SU-DHL-6 (cell line): Measurements from ENCODE around the gene CSTB.

Source experiments
- H2AFZ ChIP-seq: fragments of 200-600 bp; sonication (generic); 2 replicates; pipeline ENCODE4 v1.6.1; 2014; ENCODE audit warnings: low read depth, mild to moderate bottlenecking, moderate library complexity, mixed read lengths, antibody characterized with exemption, low read length; ENCODE audit not compliant: severe bottlenecking
- H3F3A ChIP-seq: fragments of 200-600 bp; shearing (Covaris generic); 2 replicates; pipeline ENCODE4 v1.6.0; 2016; ENCODE audit warnings: antibody characterized with exemption, mild to moderate bottlenecking; ENCODE audit not compliant: insufficient read depth
- H3K27ac ChIP-seq: fragments of 200-600 bp; sonication (generic); 2 replicates; pipeline ENCODE4 v1.5.1; 2016; ENCODE audit warnings: low read depth, mild to moderate bottlenecking, low read length, moderate library complexity, mixed read lengths
- H3K27me3 ChIP-seq: fragments of 200-600 bp; sonication (generic), shearing (Covaris generic); 2 replicates; pipeline ENCODE4 v1.6.0; 2014; ENCODE audit warnings: mild to moderate bottlenecking, low read length
- H3K36me3 ChIP-seq: fragments of 200-600 bp; sonication (generic); 2 replicates; pipeline ENCODE4 v1.6.1; 2014; ENCODE audit warnings: mild to moderate bottlenecking, low read length, mixed read lengths
- H3K4me2 ChIP-seq: fragments of 300-600, 200-600 bp; shearing (Covaris generic), sonication (generic); 2 replicates; pipeline ENCODE4 v1.6.0; 2014; ENCODE audit warnings: low read length, low read depth, mild to moderate bottlenecking; ENCODE audit not compliant: poor library complexity, severe bottlenecking
- H3K4me3 ChIP-seq: fragments of 200-600 bp; sonication (generic); 2 replicates; pipeline ENCODE4 v1.5.1; 2014; ENCODE audit warnings: antibody characterized with exemption, low read length, mild to moderate bottlenecking, mixed read lengths; ENCODE audit not compliant: insufficient read depth, poor library complexity, severe bottlenecking
- H3K79me2 ChIP-seq: fragments of 200-600 bp; sonication (generic); 2 replicates; pipeline ENCODE4 v1.6.1; 2014; ENCODE audit warnings: mild to moderate bottlenecking, low read length, moderate library complexity; ENCODE audit not compliant: insufficient read depth
- H3K9ac ChIP-seq: fragments of 200-600 bp; sonication (generic); 2 replicates; pipeline ENCODE4 v1.7.0; 2014; ENCODE audit warnings: mild to moderate bottlenecking, low read length
- H3K9me2 ChIP-seq: fragments of 200-600 bp; sonication (generic); replicated peaks from 2 replicates; pipeline ENCODE4 v1.6.1; 2014; ENCODE audit warnings: low read length; ENCODE audit not compliant: insufficient read depth
- H3K9me3 ChIP-seq: fragments of 200-600 bp; sonication (generic); 2 replicates; pipeline ENCODE4 v1.6.1; 2014; ENCODE audit warnings: low read length, mixed read lengths; ENCODE audit not compliant: insufficient read depth
- H4K20me1 ChIP-seq: fragments of 200-600 bp; sonication (generic); 2 replicates; pipeline ENCODE4 v1.6.1; 2014; ENCODE audit warnings: low read depth, mild to moderate bottlenecking, antibody characterized with exemption, low read length, moderate library complexity, mixed read lengths
- EZH2phosphoT487 ChIP-seq: fragments of 200-600 bp; sonication (generic), shearing (Covaris generic); conservative IDR thresholded peaks from 2 replicates; pipeline ENCODE4 v1.6.1; 2018; ENCODE audit warnings: mild to moderate bottlenecking, antibody characterized with exemption, low read length, moderate library complexity, mixed read lengths
- TF ChIP-seq, protein P1 (sequence below): fragments of 200-600 bp; sonication (generic); IDR thresholded peaks from one replicate; pipeline ENCODE4 v1.5.1; 2017; ENCODE audit warnings: antibody characterized with exemption, mild to moderate bottlenecking, low read length, moderate library complexity; ENCODE audit not compliant: insufficient read depth, poor library complexity, severe bottlenecking

CSTB gene

DNA sequence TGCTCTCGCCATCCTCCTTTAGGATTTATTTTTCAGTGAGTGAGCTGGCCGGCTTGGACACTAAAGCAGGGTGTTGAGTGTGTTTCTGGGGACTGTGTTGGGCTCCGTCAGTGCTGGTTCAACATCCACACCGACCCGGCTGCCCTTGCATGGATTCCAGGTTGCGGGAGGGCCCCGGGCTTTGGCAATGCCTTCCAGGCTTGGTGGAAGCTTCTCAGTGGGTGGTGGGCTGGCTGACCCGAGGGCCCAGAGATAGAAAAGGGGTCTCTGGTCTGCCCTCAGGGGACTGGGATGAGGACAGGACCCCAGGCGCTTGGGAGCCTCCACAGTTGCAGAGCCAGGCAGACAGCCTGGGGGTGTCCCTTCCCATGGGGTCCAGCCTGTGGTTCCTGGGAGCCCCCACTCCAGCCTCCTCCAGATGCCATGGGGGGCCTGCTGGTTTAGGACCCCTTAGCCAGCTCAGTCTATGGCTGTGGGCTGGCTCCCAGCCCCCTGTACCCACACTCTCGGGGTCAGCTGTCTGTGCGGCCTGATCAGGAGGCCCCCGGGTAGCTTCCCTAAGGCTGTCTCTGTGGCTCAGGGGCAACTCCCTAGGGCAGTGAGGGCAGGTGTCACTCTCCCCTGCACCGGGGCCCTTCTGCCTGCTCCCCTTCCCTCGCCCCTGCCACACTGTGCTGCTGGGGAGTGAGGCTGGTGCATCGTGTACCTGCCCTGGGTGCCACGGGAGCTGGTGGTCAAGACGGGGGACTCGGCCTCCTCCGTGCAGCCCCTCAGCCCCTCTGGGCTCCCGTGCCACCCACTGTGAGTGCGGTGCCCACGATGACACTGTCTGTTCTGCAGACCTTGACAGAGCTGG lies 40.6 kb downstream of the CSTB start:
- Histone ChIP-seq H3K27me3 (no peaks in the 10 kb centered on the region), H3K27ac (no peak overlapping the region), H3K4me3 (no peak overlapping the region), H2AFZ (no peak overlapping the region), H3K36me3 (no peaks in the 10 kb centered on the region), H3K79me2 (no peaks in the 10 kb centered on the region), H3K9ac (no peak overlapping the region), H3K9me2 (no peaks in the 10 kb centered on the region), H3K4me2 (no peak overlapping the region), H4K20me1 (no peaks in the 10 kb centered on the region), H3F3A (no peaks in the 10 kb centered on the region), H3K9me3 (no peaks in the 10 kb centered on the region)
- TF ChIP-seq, protein P1, sequence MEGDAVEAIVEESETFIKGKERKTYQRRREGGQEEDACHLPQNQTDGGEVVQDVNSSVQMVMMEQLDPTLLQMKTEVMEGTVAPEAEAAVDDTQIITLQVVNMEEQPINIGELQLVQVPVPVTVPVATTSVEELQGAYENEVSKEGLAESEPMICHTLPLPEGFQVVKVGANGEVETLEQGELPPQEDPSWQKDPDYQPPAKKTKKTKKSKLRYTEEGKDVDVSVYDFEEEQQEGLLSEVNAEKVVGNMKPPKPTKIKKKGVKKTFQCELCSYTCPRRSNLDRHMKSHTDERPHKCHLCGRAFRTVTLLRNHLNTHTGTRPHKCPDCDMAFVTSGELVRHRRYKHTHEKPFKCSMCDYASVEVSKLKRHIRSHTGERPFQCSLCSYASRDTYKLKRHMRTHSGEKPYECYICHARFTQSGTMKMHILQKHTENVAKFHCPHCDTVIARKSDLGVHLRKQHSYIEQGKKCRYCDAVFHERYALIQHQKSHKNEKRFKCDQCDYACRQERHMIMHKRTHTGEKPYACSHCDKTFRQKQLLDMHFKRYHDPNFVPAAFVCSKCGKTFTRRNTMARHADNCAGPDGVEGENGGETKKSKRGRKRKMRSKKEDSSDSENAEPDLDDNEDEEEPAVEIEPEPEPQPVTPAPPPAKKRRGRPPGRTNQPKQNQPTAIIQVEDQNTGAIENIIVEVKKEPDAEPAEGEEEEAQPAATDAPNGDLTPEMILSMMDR, result no peak
- TF ChIP-seq EZH2phosphoT487, result no peak

DNA sequence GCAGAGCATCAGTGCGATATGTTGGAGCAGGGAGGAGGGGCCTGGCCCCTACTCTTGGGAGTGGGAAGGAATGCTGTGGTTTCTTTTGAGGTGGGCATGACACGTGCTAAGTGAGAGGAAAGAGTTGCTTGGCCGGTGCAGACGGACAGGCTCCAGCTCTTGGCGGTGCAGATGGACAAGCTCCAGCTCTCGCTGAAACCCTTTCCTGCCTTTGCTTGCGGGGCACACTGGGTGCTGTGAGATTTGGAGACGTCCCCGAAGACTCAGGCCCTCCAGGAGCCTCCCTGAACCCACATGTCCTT lies 41.2 kb downstream of the CSTB start:
- Histone ChIP-seq H2AFZ (no peak overlapping the region), H3K9me3 (no peaks in the 10 kb centered on the region), H3K4me3 (no peak overlapping the region), H3F3A (no peaks in the 10 kb centered on the region), H3K79me2 (no peaks in the 10 kb centered on the region), H3K4me2 (no peak overlapping the region), H3K9me2 (no peaks in the 10 kb centered on the region), H4K20me1 (no peaks in the 10 kb centered on the region), H3K36me3 (no peaks in the 10 kb centered on the region), H3K27me3 (no peaks in the 10 kb centered on the region), H3K27ac (no peak overlapping the region), H3K9ac (no peak overlapping the region)
- TF ChIP-seq EZH2phosphoT487, result no peak
- TF ChIP-seq, protein P1, result no peak

DNA sequence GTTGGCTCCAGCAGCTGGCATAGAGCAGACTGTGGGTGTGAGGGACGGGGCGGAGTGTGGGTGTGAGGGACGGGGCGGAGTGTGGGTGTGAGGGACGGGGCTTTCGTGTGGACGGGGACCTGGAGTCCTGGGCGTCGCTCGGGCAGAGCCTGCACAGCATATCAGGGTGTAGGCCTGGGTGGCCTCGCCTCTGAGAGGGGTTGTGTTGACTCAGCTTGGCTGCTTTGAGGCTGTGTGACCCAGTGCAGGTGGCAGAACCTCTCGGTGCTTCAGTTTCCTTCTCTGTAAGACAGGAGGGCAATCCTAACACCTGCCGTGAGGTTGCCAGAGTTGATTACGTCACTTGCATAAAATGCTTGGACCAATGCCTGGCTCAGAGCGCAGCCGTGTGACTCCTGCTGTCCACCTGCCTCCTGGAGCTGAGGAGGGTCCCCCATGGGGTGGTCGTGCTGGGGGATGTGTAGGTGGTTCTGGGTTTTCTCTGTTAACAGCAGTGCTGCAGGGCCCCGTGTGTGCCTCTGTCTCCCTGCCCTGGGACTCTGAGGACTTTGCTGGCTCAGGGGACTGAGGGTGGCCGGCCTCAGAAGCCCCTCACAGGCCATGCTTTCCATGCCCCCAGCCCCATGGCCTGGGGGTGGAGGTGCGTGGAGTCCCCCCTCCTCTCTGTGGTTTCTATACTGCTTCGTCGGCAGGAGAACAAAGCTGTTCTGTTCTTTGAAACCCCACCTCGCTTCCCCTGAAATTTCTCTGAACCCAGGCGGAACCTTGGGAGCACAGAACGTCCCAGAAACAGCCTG lies 41.8 kb downstream of the CSTB start:
- no peaks in the 10 kb centered on the region for H3K36me3 ChIP-seq
- TF ChIP-seq, protein P1, result no peak
- no peak for TF ChIP-seq EZH2phosphoT487
- no peak overlapping the region for H3K27ac ChIP-seq
- no peaks in the 10 kb centered on the region for H3F3A ChIP-seq
- H3K9ac ChIP-seq, result no peak overlapping the region
- H4K20me1 ChIP-seq, result no peaks in the 10 kb centered on the region
- H3K79me2 ChIP-seq, result no peaks in the 10 kb centered on the region
- no peak overlapping the region for H2AFZ ChIP-seq
- H3K4me3 ChIP-seq, result no peak overlapping the region
- H3K27me3 ChIP-seq, result no peaks in the 10 kb centered on the region
- H3K4me2 ChIP-seq, result no peak overlapping the region
- H3K9me3 ChIP-seq, result no peaks in the 10 kb centered on the region
- no peaks in the 10 kb centered on the region for H3K9me2 ChIP-seq
